Effector CD8-positive, alpha-beta T cell (primary cell): ENCODE results near the gene CPA1.

ENCODE experiments used
- DNase-seq: peaks from one replicate; lab custom pipeline; 2025; lab: John Stamatoyannopoulos, UW

Gene CPA1

GRCh38 chr7:130426564-130426963 lies 46.3 kb downstream of the CPA1 start:
- DNase-seq: no peak

- no peak for DNase-seq
These were observed 48.7 kb downstream of the CPA1 start for GRCh38 chr7:130429019-130429418.

GRCh38 chr7:130430115-130430514 lies 49.8 kb downstream of the CPA1 start:
- no peak for DNase-seq

- no peak for DNase-seq
These were observed 50.8 kb downstream of the CPA1 start for GRCh38 chr7:130430841-130431666.

- no peak for DNase-seq
These were observed 52.6 kb downstream of the CPA1 start for GRCh38 chr7:130432886-130433285.

GRCh38 chr7:130433301-130433700 lies 53.0 kb downstream of the CPA1 start:
- no peak for DNase-seq

GRCh38 chr7:130435311-130435854 lies 55.1 kb downstream of the CPA1 start:
- DNase-seq: no peak

- no peak for DNase-seq
These were observed 56.0 kb downstream of the CPA1 start for GRCh38 chr7:130436253-130436652.
